Heart left ventricle (tissue), 13 donors: ENCODE measurements around the gene MNAT1.

Source experiments
- CTCF ChIP-seq, 12 donors: fragments of 200-600 bp; sonication (generic) in 4 of 12; IDR thresholded peaks; one replicate each; pipeline versions ENCODE4 v1.5.0 to v1.8.0; 2018 to 2022; ENCODE audit warnings: antibody characterized with exemption in 12 of 12, mild to moderate bottlenecking in 5 of 12
- POLR2A ChIP-seq, 2 donors: fragments of 450-650 bp; IDR thresholded peaks; one replicate each; pipeline ENCODE4 v1.6.1; 2017; ENCODE audit warnings: antibody characterized with exemption in 2 of 2, mild to moderate bottlenecking in 2 of 2, moderate library complexity in 2 of 2
- donor health status: ischemic (EF 13 %, LVEDD 7.1; RV severe dilation, severe dysfunction).
- donor health status: DM: no; HTN: yes; CAD: no.
- donor health status: DM: no; HTN: no; CAD: no.
- donor health status: ischemic (EF 25% LVEDD 6.9; RV normal size, moderate dysfunction).
- donor health status: ischemic (EF 25% LVEDD 5.7; RV mildly dilated, moderate dysfunction).
- donor health status: ischemic (EF 35%, LVEDD 5.7; RV mildly dilated, moderate dysfunction).
- donor health status: nonischemic (EF 11% LVEDD 7.7; RV severe dilation, severe dysfunction).
- donor health status: DM: yes; HTN: yes; CAD: no.
- donor health status: PGD.
- donor health status: ischemic (EF 29% LVEDD 5.4; RV normal size, mild dysfunction).
- donor health status: nonischemic (EF 23%, LVEDD 6.1; RV moderate dilation, normal function).

GRCh38 chr14:60998617-60999016 lies 264.1 kb downstream of the MNAT1 start:
- TF ChIP-seq CTCF (IDR thresholded peaks at IDR 0.05), result no peak
- no peak for TF ChIP-seq POLR2A (IDR thresholded peaks at IDR 0.05)
